Fibroblast of lung (primary cell): ENCODE results near the gene ITCH.

ENCODE experiments used
- EZH2 ChIP-seq: IDR thresholded peaks from 2 replicates; pipeline ENCODE4 v1.5.1; 2012; ENCODE audit warnings: low read length, control low read depth, mild to moderate bottlenecking; ENCODE audit errors: missing control alignments
- TF ChIP-seq, protein P1 (sequence below), 2 donors: IDR thresholded peaks in 1 of 2; conservative IDR thresholded peaks in 1 of 2; 1 replicate in 1 of 2; 2 replicates in 1 of 2; pipeline ENCODE4 v1.5.1; 2011 to 2012; ENCODE audit warnings: low read length in 2 of 2, control low read depth in 1 of 2, inconsistent platforms in 1 of 2, low read depth in 1 of 2, mild to moderate bottlenecking in 1 of 2

DNA sequence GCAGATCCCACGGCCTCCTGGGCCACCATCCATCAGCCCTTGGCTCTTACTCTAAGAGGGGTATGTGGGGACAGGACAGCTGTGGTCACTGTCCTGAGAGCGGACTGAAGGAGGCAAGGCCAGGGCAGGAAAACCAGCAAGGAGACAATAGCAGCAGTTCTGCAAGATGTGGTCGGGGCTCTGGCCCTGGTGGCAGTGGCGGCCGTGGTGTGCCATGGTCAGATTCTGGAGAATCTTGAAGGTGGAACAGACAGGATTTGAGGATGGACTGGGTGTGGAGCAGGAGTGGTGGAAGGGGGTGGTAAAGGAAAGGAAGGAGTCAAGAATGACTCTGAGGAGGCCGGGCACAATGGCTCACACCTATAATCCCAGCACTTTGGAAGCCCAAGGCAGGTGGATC is 189.5 kb downstream of the ITCH start:
- TF ChIP-seq, protein P1, sequence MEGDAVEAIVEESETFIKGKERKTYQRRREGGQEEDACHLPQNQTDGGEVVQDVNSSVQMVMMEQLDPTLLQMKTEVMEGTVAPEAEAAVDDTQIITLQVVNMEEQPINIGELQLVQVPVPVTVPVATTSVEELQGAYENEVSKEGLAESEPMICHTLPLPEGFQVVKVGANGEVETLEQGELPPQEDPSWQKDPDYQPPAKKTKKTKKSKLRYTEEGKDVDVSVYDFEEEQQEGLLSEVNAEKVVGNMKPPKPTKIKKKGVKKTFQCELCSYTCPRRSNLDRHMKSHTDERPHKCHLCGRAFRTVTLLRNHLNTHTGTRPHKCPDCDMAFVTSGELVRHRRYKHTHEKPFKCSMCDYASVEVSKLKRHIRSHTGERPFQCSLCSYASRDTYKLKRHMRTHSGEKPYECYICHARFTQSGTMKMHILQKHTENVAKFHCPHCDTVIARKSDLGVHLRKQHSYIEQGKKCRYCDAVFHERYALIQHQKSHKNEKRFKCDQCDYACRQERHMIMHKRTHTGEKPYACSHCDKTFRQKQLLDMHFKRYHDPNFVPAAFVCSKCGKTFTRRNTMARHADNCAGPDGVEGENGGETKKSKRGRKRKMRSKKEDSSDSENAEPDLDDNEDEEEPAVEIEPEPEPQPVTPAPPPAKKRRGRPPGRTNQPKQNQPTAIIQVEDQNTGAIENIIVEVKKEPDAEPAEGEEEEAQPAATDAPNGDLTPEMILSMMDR (conservative IDR thresholded peaks at IDR 0.05 in 1 of 2, IDR thresholded peaks at IDR 0.05 in 1 of 2; ENCODE audit: low read depth in 1 of 2, low read length in 2 of 2), result no peak
- no peak for TF ChIP-seq EZH2
